H1 (cell line): ENCODE measurements around the gene TMEM121B. TPM values are rescaled to one million over a fixed set of nuclear protein-coding genes. Genes with fewer than 3 reads are reported as not detected.

Source experiments
- EP300 ChIP-seq, 2 experiments: IDR thresholded peaks; 1 replicate in 1 of 2; 2 replicates in 1 of 2; pipeline ENCODE4 v1.6.1; 2011 to 2012; ENCODE audit warnings: low read depth in 2 of 2, low read length in 2 of 2, mild to moderate bottlenecking in 2 of 2, borderline replicate concordance in 1 of 2, inconsistent platforms in 1 of 2, moderate library complexity in 1 of 2
- RNF2 ChIP-seq: fragments of 200-900, 300-1000 bp; sonication (generic); IDR thresholded peaks from 2 replicates; pipeline ENCODE4 v1.7.1; 2016; ENCODE audit warnings: borderline replicate concordance, low read depth, mild to moderate bottlenecking, antibody characterized with exemption, low read length; ENCODE audit not compliant: poor library complexity, severe bottlenecking; ENCODE audit errors: missing control alignments
- SAP30 ChIP-seq: fragments of 300-600 bp; sonication (generic); IDR thresholded peaks from 2 replicates; pipeline ENCODE4 v1.7.1; 2012; ENCODE audit warnings: low read length, moderate library complexity, mild to moderate bottlenecking, inconsistent platforms; ENCODE audit not compliant: insufficient read depth, insufficient replicate concordance
- polyA plus RNA-seq, 7 experiments: library from polyadenylated mRNA; depleted of rRNA in 3 of 7; stranded (reverse) in 5 of 7; unstranded in 2 of 7; fragments of >200 nt in 5 of 7; fragments of 200-250 nt in 2 of 7; gene quantifications; 1 replicate in 5 of 7; 2 replicates in 1 of 7; 4 replicates in 1 of 7; pipeline versions ENCODE4 v1.2.1 to v1.2.3, GENCODE V29; 2011 to 2013; ENCODE audit warnings: missing spikeins in 2 of 7, mixed read lengths in 2 of 7
- total RNA-seq: library from RNA; stranded (reverse); fragmentation: NEBNext Ultra II Directional; extraction: Animal tissue kit (Norgen Biotek cat#: 25700); gene quantifications from 2 replicates; pipeline ENCODE4 v1.2.1, GENCODE V29; 2021

Gene TMEM121B
- total and polyA plus RNA-seq, 2 of the 8 experiments (the other 6 are each of a cell fraction or from before 2014, with no cell fraction given), result 4.3 to 6.9 TPM

- TF ChIP-seq RNF2, result peak; percentile 38
- TF ChIP-seq SAP30, result no peak
- no peak for TF ChIP-seq EP300 (IDR thresholded peaks at IDR 0.05; ENCODE audit: borderline replicate concordance in 1 of 2, low read depth in 2 of 2, low read length in 2 of 2)
- TF ChIP-seq, all 59 proteins: peak for 19
These were observed 37.7 kb upstream of the TMEM121B start, which contains the start of gene HDHD5 (continued) for GRCh38 chr22:17158568-17159503.
